ENCODE results near the gene TAX1BP3. TPM values are rescaled to one million over a fixed set of nuclear protein-coding genes. Genes with fewer than 3 reads are reported as not detected.

The TAX1BP3 gene
- total and polyA plus RNA-seq, 5 experiments from 2014 or later = 12.0 to 28.1 (median 26.6) TPM

GRCh38 chr17:3632287-3632686 lies 36.1 kb downstream of the TAX1BP3 start:
- no peak for DNase-seq
- Mint-ChIP-seq H3K4me3 (no peak overlapping the region), H3K9me3 (no peaks in the 10 kb centered on the region), H3K4me1 (peaks cover 9 to 27% (median 17%) of the 10 kb centered on the region in 4 donors), H3K27ac (no peak overlapping the region), H3K27me3 (no peaks in the 10 kb centered on the region), H3K36me3 (peaks cover 1 to 30% (median 2%) of the 10 kb centered on the region in 3 donors)
- POLR2A ChIA-PET = no interaction called here
- ATAC-seq = no peak

- POLR2A ChIA-PET = no interaction called here
- Mint-ChIP-seq H3K9me3 (no peaks in the 10 kb centered on the region), H3K27ac (no peak overlapping the region), H3K4me3 (no peak overlapping the region), H3K27me3 (no peaks in the 10 kb centered on the region), H3K4me1 (peaks cover 9 to 26% (median 13%) of the 10 kb centered on the region in 4 donors), H3K36me3 (peaks cover 7 to 44% (median 10%) of the 10 kb centered on the region in 3 donors)
- ATAC-seq = no peak
- DNase-seq = no peak
These were observed 37.6 kb downstream of the TAX1BP3 start for GRCh38 chr17:3630781-3631180.

GRCh38 chr17:3627769-3628167 lies 40.6 kb downstream of the TAX1BP3 start:
- H3K27ac Mint-ChIP-seq = no peak overlapping the region
- ATAC-seq = no peak
- POLR2A ChIA-PET = interaction anchor here (1.5 kb wide), 1 partner anchor 9 kb away, joined by 4 read pairs; the partner anchor contains the start of gene CTNS

GRCh38 chr17:3626831-3627768 lies 41.3 kb downstream of the TAX1BP3 start:
- Mint-ChIP-seq H3K36me3 (peaks cover 7 to 69% (median 22%) of the 10 kb centered on the region in 3 donors), H3K27ac (no peak overlapping the region), H3K4me1 (peaks cover 0 to 5% (median 2%) of the 10 kb centered on the region in 4 donors), H3K27me3 (no peaks in the 10 kb centered on the region), H3K4me3 (no peak overlapping the region), H3K9me3 (no peaks in the 10 kb centered on the region)
- POLR2A ChIA-PET = interaction anchor here (1.5 kb wide), 1 partner anchor 9 kb away, joined by 4 read pairs; the partner anchor contains the start of gene CTNS
- ATAC-seq = no peak
- no peak for DNase-seq

More at GRCh38 chr17:3627769-3628167, 40.6 kb downstream of the TAX1BP3 start:
- no peak for DNase-seq
- Mint-ChIP-seq H3K36me3 (peaks cover 7 to 67% (median 22%) of the 10 kb centered on the region in 3 donors), H3K9me3 (no peaks in the 10 kb centered on the region), H3K27me3 (no peaks in the 10 kb centered on the region), H3K4me3 (no peak overlapping the region), H3K4me1 (peaks cover 0 to 7% (median 3%) of the 10 kb centered on the region in 4 donors)

GRCh38 chr17:3622977-3623594 lies 45.3 kb downstream of the TAX1BP3 start:
- no peaks in the 10 kb centered on the region for H3K27me3 Mint-ChIP-seq
- H3K4me3 Mint-ChIP-seq = no peak overlapping the region
- ATAC-seq (no peak), DNase-seq (no peak)
- H3K36me3 Mint-ChIP-seq = peaks cover 10 to 83% (median 45%) of the 10 kb centered on the region in 3 donors
- peaks cover 0 to 5% (median 0%) of the 10 kb centered on the region in 9 donors for H3K9me3 Mint-ChIP-seq
- H3K4me1 Mint-ChIP-seq = peaks cover 0 to 4% (median under 1%) of the 10 kb centered on the region in 4 donors
- POLR2A ChIA-PET = interaction anchor here (0.7 kb wide), 1 partner anchor 19 kb away, joined by 4 read pairs; no protein-coding TSS in a partner anchor
- H3K27ac Mint-ChIP-seq = no peak overlapping the region

- POLR2A ChIA-PET = no interaction called here
- DNase-seq (no peak), ATAC-seq (no peak)
- peaks cover 12 to 85% (median 57%) of the 10 kb centered on the region in 3 donors for H3K36me3 Mint-ChIP-seq
- H3K27ac Mint-ChIP-seq = no peak overlapping the region
- H3K9me3 Mint-ChIP-seq = peaks cover 0 to 8% (median 0%) of the 10 kb centered on the region in 9 donors
- no peaks in the 10 kb centered on the region for H3K27me3 Mint-ChIP-seq
- no peaks in the 10 kb centered on the region for H3K4me1 Mint-ChIP-seq
- no peak overlapping the region for H3K4me3 Mint-ChIP-seq
These were observed 47.1 kb downstream of the TAX1BP3 start for GRCh38 chr17:3621146-3621720.

GRCh38 chr17:3615160-3615870 lies 53.1 kb downstream of the TAX1BP3 start:
- POLR2A ChIA-PET = no interaction called here
- ATAC-seq = no peak
- DNase-seq = no peak
- peaks cover 0 to 8% (median 0%) of the 10 kb centered on the region in 9 donors for H3K9me3 Mint-ChIP-seq
- no peaks in the 10 kb centered on the region for H3K4me1 Mint-ChIP-seq
- H3K27me3 Mint-ChIP-seq = no peaks in the 10 kb centered on the region
- H3K36me3 Mint-ChIP-seq = peaks cover 12 to 79% (median 50%) of the 10 kb centered on the region in 3 donors
- peak overlapping the region in 1 of 10 donors; percentile 51 for H3K27ac Mint-ChIP-seq
- no peak overlapping the region for H3K4me3 Mint-ChIP-seq

GRCh38 chr17:3613124-3613523 lies 55.3 kb downstream of the TAX1BP3 start:
- Mint-ChIP-seq H3K9me3 (peaks cover 0 to 8% (median 0%) of the 10 kb centered on the region in 9 donors), H3K27me3 (no peaks in the 10 kb centered on the region), H3K4me3 (no peak overlapping the region), H3K36me3 (peaks cover 8 to 77% (median 36%) of the 10 kb centered on the region in 3 donors), H3K27ac (no peak overlapping the region), H3K4me1 (no peaks in the 10 kb centered on the region)
- POLR2A ChIA-PET = no interaction called here
- DNase-seq (no peak), ATAC-seq (no peak)

Other genes starting within 250 kb of the TAX1BP3 start
- not detected for gene OR1E2, start 234.7 kb downstream of the TAX1BP3 start, total RNA-seq
- not detected for gene OR1E2, start 234.7 kb downstream of the TAX1BP3 start, polyA plus RNA-seq
- under 1 TPM in 1 of 2 experiments, not detected in 1; 0.36 TPM for gene SPATA22, start 196.8 kb downstream of the TAX1BP3 start, total RNA-seq
- not detected for gene SPATA22, start 196.8 kb downstream of the TAX1BP3 start, polyA plus RNA-seq
- not detected for gene ASPA, start 192.6 kb downstream of the TAX1BP3 start, total RNA-seq
- gene ASPA, start 192.6 kb downstream of the TAX1BP3 start, polyA plus RNA-seq = not detected
- under 1 TPM; 0.13 to 0.38 TPM for gene TRPV3, start 110.8 kb downstream of the TAX1BP3 start, total RNA-seq
- gene TRPV3, start 110.8 kb downstream of the TAX1BP3 start, polyA plus RNA-seq = under 1 TPM in 1 of 3 donors, not detected in 2; 0.47 TPM
- 1 to 10 TPM; 5.9 to 9.3 TPM for gene TRPV1, start 59.2 kb downstream of the TAX1BP3 start, total RNA-seq
- gene TRPV1, start 59.2 kb downstream of the TAX1BP3 start, polyA plus RNA-seq = under 1 TPM in 2 of 3 donors, not detected in 1; 0.34 to 0.79 TPM
- 10 to 100 TPM in 1 of 2 experiments, 1 to 10 TPM in 1; 8.8 to 10.1 TPM for gene SHPK, start 32.3 kb downstream of the TAX1BP3 start, total RNA-seq
- gene SHPK, start 32.3 kb downstream of the TAX1BP3 start, polyA plus RNA-seq = 1 to 10 TPM; 3.5 to 7.1 (median 4.7) TPM
- 10 to 100 TPM in 1 of 2 experiments, 1 to 10 TPM in 1; 9.8 to 11.7 TPM for gene CTNS, start 31.8 kb downstream of the TAX1BP3 start, total RNA-seq
- gene CTNS, start 31.8 kb downstream of the TAX1BP3 start, polyA plus RNA-seq = 1 to 10 TPM; 4.5 to 9.5 (median 8.7) TPM
- gene EMC6, start 234 bp upstream of the TAX1BP3 start, total RNA-seq = 10 to 100 TPM; 29.8 TPM
- gene EMC6, start 234 bp upstream of the TAX1BP3 start, polyA plus RNA-seq = 10 to 100 TPM; 83.3 to 97.0 (median 92.5) TPM
- 10 to 100 TPM; 22.1 to 23.7 TPM for gene P2RX5, start 27.6 kb upstream of the TAX1BP3 start, total RNA-seq
- gene P2RX5, start 27.6 kb upstream of the TAX1BP3 start, polyA plus RNA-seq = 10 to 100 TPM; 15.6 to 23.6 (median 16.7) TPM
- gene HASPIN, start 55.3 kb upstream of the TAX1BP3 start, total RNA-seq = under 1 TPM; 0.38 to 0.57 TPM
- gene HASPIN, start 55.3 kb upstream of the TAX1BP3 start, polyA plus RNA-seq = under 1 TPM in 2 of 3 donors, not detected in 1; 0.13 to 0.28 TPM
- 10 to 100 TPM; 24.5 to 26.8 TPM for gene ITGAE, start 132.6 kb upstream of the TAX1BP3 start, total RNA-seq
- 10 to 100 TPM; 52.7 to 58.1 (median 55.6) TPM for gene ITGAE, start 132.6 kb upstream of the TAX1BP3 start, polyA plus RNA-seq
- 10 to 100 TPM; 51.1 to 52.0 TPM for gene NCBP3, start 177.7 kb upstream of the TAX1BP3 start, total RNA-seq
- 10 to 100 TPM in 1 of 3 donors, 1 to 10 TPM in 2; 9.3 to 15.5 (median 9.3) TPM for gene NCBP3, start 177.7 kb upstream of the TAX1BP3 start, polyA plus RNA-seq
- 1 to 10 TPM; 5.0 to 5.3 TPM for gene CAMKK1, start 224.5 kb upstream of the TAX1BP3 start, total RNA-seq
- 1 to 10 TPM in 1 of 3 donors, under 1 TPM in 2; 0.33 to 1.5 (median 0.77) TPM for gene CAMKK1, start 224.5 kb upstream of the TAX1BP3 start, polyA plus RNA-seq
- gene P2RX1, start 247.9 kb upstream of the TAX1BP3 start, total RNA-seq = 1 to 10 TPM; 1.1 to 1.6 TPM
- gene P2RX1, start 247.9 kb upstream of the TAX1BP3 start, polyA plus RNA-seq = not detected

All from naive thymus-derived CD8-positive, alpha-beta T cell (primary cell).